Activated naive CD4-positive, alpha-beta T cell treated with anti-CD3 and anti-CD28 coated beads, Interleukin-2, amount 10 ng/mL, durations not matched to agents 7 days and 5 days (primary cell): ENCODE measurements around the gene CCDC201.

Source experiments
- CTCF ChIA-PET: fragments of 350-600 bp; sonication (Branson Sonifier 250); formaldehyde crosslinking; loops from one replicate; lab custom pipeline; 2021; ENCODE audit warnings: antibody characterized with exemption; lab: Charles Lee
- DNase-seq: peaks from one replicate; pipeline ENCODE4 v3.0.0-alpha.2; 2020
- H3K27ac Mint-ChIP-seq: one replicate; pipeline ENCODE4 v1.8.0; 2021; ENCODE audit warnings: mild to moderate bottlenecking, moderate library complexity, mixed read lengths
- H3K27me3 Mint-ChIP-seq: one replicate; pipeline ENCODE4 v1.8.0; 2021; ENCODE audit warnings: mild to moderate bottlenecking, mixed read lengths
- H3K36me3 Mint-ChIP-seq: one replicate; pipeline ENCODE4 v1.8.0; 2021; ENCODE audit warnings: mixed read lengths
- H3K4me1 Mint-ChIP-seq: one replicate; pipeline ENCODE4 v1.8.0; 2021; ENCODE audit warnings: mixed read lengths
- H3K4me3 Mint-ChIP-seq: one replicate; pipeline ENCODE4 v1.8.0; 2021; ENCODE audit warnings: mild to moderate bottlenecking, moderate library complexity, mixed read lengths
- H3K9me3 Mint-ChIP-seq: one replicate; pipeline ENCODE4 v1.8.0; 2021; ENCODE audit warnings: mixed read lengths

CCDC201 gene

GRCh38 chr7:45890125-45890901 lies 17.4 kb upstream of the CCDC201 start:
- DNase-seq, result no peak
- no peaks in the 10 kb centered on the region for H3K4me1 Mint-ChIP-seq
- CTCF ChIA-PET, result interaction anchor here (1.0 to 1.5 kb wide), 3 partner anchors 27 to 1201 kb away, joined by 3 to 4 read pairs (median 4); no protein-coding TSS in a partner anchor
- H3K9me3 Mint-ChIP-seq, result no peaks in the 10 kb centered on the region
- H3K27me3 Mint-ChIP-seq, result peaks cover 65% of the 10 kb centered on the region
- H3K4me3 Mint-ChIP-seq, result no peak overlapping the region
- H3K27ac Mint-ChIP-seq, result no peak overlapping the region
- H3K36me3 Mint-ChIP-seq, result no peaks in the 10 kb centered on the region

- CTCF ChIA-PET, result interaction anchor here (1.5 kb wide), 1 partner anchor 26 kb away, joined by 4 read pairs; no protein-coding TSS in a partner anchor
- H3K27me3 Mint-ChIP-seq, result peaks cover 73% of the 10 kb centered on the region
- DNase-seq, result no peak
- no peaks in the 10 kb centered on the region for H3K9me3 Mint-ChIP-seq
- H3K36me3 Mint-ChIP-seq, result no peaks in the 10 kb centered on the region
- no peak overlapping the region for H3K4me3 Mint-ChIP-seq
- H3K27ac Mint-ChIP-seq, result no peak overlapping the region
- no peaks in the 10 kb centered on the region for H3K4me1 Mint-ChIP-seq
Measured at GRCh38 chr7:45889367-45890067, 16.6 kb upstream of the CCDC201 start.

- Mint-ChIP-seq H3K27ac (no peak overlapping the region), H3K4me3 (no peak overlapping the region), H3K27me3 (peaks cover 73% of the 10 kb centered on the region), H3K36me3 (no peaks in the 10 kb centered on the region), H3K9me3 (no peaks in the 10 kb centered on the region), H3K4me1 (no peaks in the 10 kb centered on the region)
- no peak for DNase-seq
- CTCF ChIA-PET, result no interaction called here
Measured at GRCh38 chr7:45888993-45889366, 16.1 kb upstream of the CCDC201 start.

GRCh38 chr7:45888185-45888992 lies 15.5 kb upstream of the CCDC201 start, which contains the start of gene IGFBP1:
Gene IGFBP1 (plus strand): TSS chr7:45888488. CDS start chr7:45888653, 165 bp downstream.
- H3K36me3 Mint-ChIP-seq, result no peaks in the 10 kb centered on the region
- no peak for DNase-seq

GRCh38 chr7:45886931-45887667 lies 14.2 kb upstream of the CCDC201 start:
- H3K4me3 Mint-ChIP-seq, result no peak overlapping the region
- DNase-seq, result no peak
- no peaks in the 10 kb centered on the region for H3K4me1 Mint-ChIP-seq
- no peaks in the 10 kb centered on the region for H3K9me3 Mint-ChIP-seq
- H3K27me3 Mint-ChIP-seq, result peaks cover 68% of the 10 kb centered on the region
- H3K27ac Mint-ChIP-seq, result no peak overlapping the region
- CTCF ChIA-PET, result no interaction called here
- no peaks in the 10 kb centered on the region for H3K36me3 Mint-ChIP-seq

More at GRCh38 chr7:45888185-45888992, 15.5 kb upstream of the CCDC201 start, which contains the start of gene IGFBP1:
- H3K4me1 Mint-ChIP-seq, result no peaks in the 10 kb centered on the region
- CTCF ChIA-PET, result no interaction called here
- no peaks in the 10 kb centered on the region for H3K9me3 Mint-ChIP-seq
- peaks cover 72% of the 10 kb centered on the region for H3K27me3 Mint-ChIP-seq
- H3K27ac Mint-ChIP-seq, result no peak within 1 kb of the TSS
- H3K4me3 Mint-ChIP-seq, result no peak within 1 kb of the TSS

- no peak overlapping the region for H3K27ac Mint-ChIP-seq
- H3K9me3 Mint-ChIP-seq, result no peaks in the 10 kb centered on the region
- no peaks in the 10 kb centered on the region for H3K4me1 Mint-ChIP-seq
- no peaks in the 10 kb centered on the region for H3K36me3 Mint-ChIP-seq
- no peak overlapping the region for H3K4me3 Mint-ChIP-seq
- CTCF ChIA-PET, result no interaction called here
- H3K27me3 Mint-ChIP-seq, result peaks cover 58% of the 10 kb centered on the region
- no peak for DNase-seq
Measured at GRCh38 chr7:45885264-45885882, 12.5 kb upstream of the CCDC201 start.

- Mint-ChIP-seq H3K36me3 (no peaks in the 10 kb centered on the region), H3K4me1 (no peaks in the 10 kb centered on the region), H3K4me3 (no peak overlapping the region), H3K27ac (no peak overlapping the region), H3K27me3 (peaks cover 46% of the 10 kb centered on the region), H3K9me3 (no peaks in the 10 kb centered on the region)
- DNase-seq, result no peak
- CTCF ChIA-PET, result interaction anchor here (1.4 kb wide), 1 partner anchor 14 kb away, joined by 3 read pairs; no protein-coding TSS in a partner anchor
Measured at GRCh38 chr7:45884136-45884535, 11.3 kb upstream of the CCDC201 start.

GRCh38 chr7:45882465-45882810 lies 9.6 kb upstream of the CCDC201 start:
- CTCF ChIA-PET, result no interaction called here
- DNase-seq, result no peak
- H3K4me3 Mint-ChIP-seq, result no peak overlapping the region
- H3K27me3 Mint-ChIP-seq, result peaks cover 29% of the 10 kb centered on the region
- no peaks in the 10 kb centered on the region for H3K36me3 Mint-ChIP-seq
- H3K9me3 Mint-ChIP-seq, result no peaks in the 10 kb centered on the region
- no peaks in the 10 kb centered on the region for H3K4me1 Mint-ChIP-seq
- H3K27ac Mint-ChIP-seq, result no peak overlapping the region

GRCh38 chr7:45881759-45882464 lies 9.0 kb upstream of the CCDC201 start:
- Mint-ChIP-seq H3K36me3 (no peaks in the 10 kb centered on the region), H3K4me1 (no peaks in the 10 kb centered on the region), H3K4me3 (no peak overlapping the region), H3K27me3 (peaks cover 23% of the 10 kb centered on the region), H3K9me3 (no peaks in the 10 kb centered on the region), H3K27ac (no peak overlapping the region)
- no peak for DNase-seq
- CTCF ChIA-PET, result no interaction called here

GRCh38 chr7:45881280-45881758 lies 8.4 kb upstream of the CCDC201 start:
- no peak overlapping the region for H3K27ac Mint-ChIP-seq
- no peaks in the 10 kb centered on the region for H3K9me3 Mint-ChIP-seq
- peaks cover 20% of the 10 kb centered on the region for H3K27me3 Mint-ChIP-seq
- no peaks in the 10 kb centered on the region for H3K4me1 Mint-ChIP-seq
- no peak for DNase-seq
- H3K4me3 Mint-ChIP-seq, result no peak overlapping the region
- CTCF ChIA-PET, result no interaction called here
- H3K36me3 Mint-ChIP-seq, result no peaks in the 10 kb centered on the region

GRCh38 chr7:45880433-45880860 lies 7.6 kb upstream of the CCDC201 start:
- no peak overlapping the region for H3K4me3 Mint-ChIP-seq
- CTCF ChIA-PET, result no interaction called here
- H3K27me3 Mint-ChIP-seq, result peaks cover 18% of the 10 kb centered on the region
- H3K36me3 Mint-ChIP-seq, result no peaks in the 10 kb centered on the region
- H3K4me1 Mint-ChIP-seq, result no peaks in the 10 kb centered on the region
- no peaks in the 10 kb centered on the region for H3K9me3 Mint-ChIP-seq
- no peak for DNase-seq
- H3K27ac Mint-ChIP-seq, result no peak overlapping the region

GRCh38 chr7:45878457-45879144 lies 5.7 kb upstream of the CCDC201 start:
- DNase-seq, result no peak
- CTCF ChIA-PET, result no interaction called here

More at GRCh38 chr7:45878457-45879144, 5.7 kb upstream of the CCDC201 start:
- Mint-ChIP-seq H3K36me3 (no peaks in the 10 kb centered on the region), H3K27me3 (no peaks in the 10 kb centered on the region), H3K27ac (no peak overlapping the region), H3K4me1 (no peaks in the 10 kb centered on the region), H3K9me3 (no peaks in the 10 kb centered on the region), H3K4me3 (no peak overlapping the region)
